Upper lobe of left lung (tissue), 6 donors: ENCODE data around the gene CHKB. TPM values are rescaled to one million over a fixed set of nuclear protein-coding genes. Genes with fewer than 3 reads are reported as not detected.
A peak's percentile ranks its signal among the peaks of the same experiment; 100 is the strongest.

Experiments
- ATAC-seq, 2 donors: fragments of 200-7000 bp; cut with Tn5 transposase; one replicate each; pipeline ENCODE4 v1.9.1; 2022; ENCODE audit warnings: mild to moderate bottlenecking in 2 of 2, moderate library complexity in 2 of 2; ENCODE audit not compliant: low FRiP score in 2 of 2
- DNase-seq, 2 donors: peaks; one replicate each; pipeline ENCODE4 v3.0.0-alpha.2; 2019 to 2020
- H3K27ac ChIP-seq, 4 donors: fragments of 200-600 bp; sonication (generic); one replicate each; pipeline ENCODE4 v1.5.1; 2016 to 2019
- H3K27me3 ChIP-seq, 4 donors: fragments of 200-600 bp; sonication (generic); one replicate each; pipeline ENCODE4 v1.5.1; 2017 to 2019
- H3K36me3 ChIP-seq, 4 donors: fragments of 200-600 bp; sonication (generic); one replicate each; pipeline ENCODE4 v1.5.1; 2016 to 2019
- H3K4me1 ChIP-seq, 4 donors: fragments of 200-600 bp; sonication (generic); one replicate each; pipeline ENCODE4 v1.5.1; 2018 to 2019
- H3K4me3 ChIP-seq, 4 donors: fragments of 200-600 bp; sonication (generic); one replicate each; pipeline ENCODE4 v1.5.1; 2017 to 2019; ENCODE audit warnings: mild to moderate bottlenecking in 2 of 4, moderate library complexity in 1 of 4
- H3K9me3 ChIP-seq, 4 donors: fragments of 200-600 bp; sonication (generic); one replicate each; pipeline ENCODE4 v1.5.1; 2018 to 2019
- CTCF ChIP-seq, 6 experiments: fragments of 450-650 bp in 4 of 6; fragments of 200-600 bp in 2 of 6; sonication (generic) in 2 of 6; IDR thresholded peaks; one replicate each; pipeline ENCODE4 v1.5.1; 2016 to 2019; ENCODE audit warnings: antibody characterized with exemption in 6 of 6
- EP300 ChIP-seq, 4 donors: sonication (generic); formaldehyde crosslinking; IDR thresholded peaks; one replicate each; pipeline ENCODE4 v1.5.1; 2017; ENCODE audit warnings: antibody characterized with exemption in 4 of 4, control low read depth in 2 of 4
- POLR2A ChIP-seq, 4 donors: fragments of 450-650 bp; IDR thresholded peaks; one replicate each; pipeline ENCODE4 v1.5.1; 2016 to 2017; ENCODE audit warnings: antibody characterized with exemption in 4 of 4, mild to moderate bottlenecking in 2 of 4
- POLR2AphosphoS5 ChIP-seq, 2 donors: sonication (generic); formaldehyde crosslinking; IDR thresholded peaks; one replicate each; pipeline ENCODE4 v1.5.1; 2017; ENCODE audit warnings: antibody characterized with exemption in 2 of 2
- WGBS, 2 donors: methylation state at CpG; one replicate each; pipeline ENCODE4 v1.1.5; 2017 to 2018; 5-methylcytosine and 5-hydroxymethylcytosine counted together
- total RNA-seq, 6 donors: library from RNA; depleted of rRNA in 4 of 6; stranded (reverse); fragments of >200 nt in 4 of 6; gene quantifications; one replicate each; pipeline versions ENCODE4 v1.1.0 to v1.2.1, GENCODE V29; 2016 to 2021
- donor health status: DM: no; HTN: no; CAD: no; lungs with moderate emphysema.
- donor health status: DM: no; HTN: yes; CAD: no; lungs with severe emphysema.

CHKB gene
- total RNA-seq, 6 donors from 2014 or later: 42.7 to 294 (median 87.8) TPM

- 56 to 58% methylated on average over 6 of the region's 6 CpGs for WGBS, 2 donors
- Histone ChIP-seq H3K27ac (no peak overlapping the region), H3K9me3 (no peaks in the 10 kb centered on the region), H3K4me1 (peaks cover 0 to 17% (median 11%) of the 10 kb centered on the region in 4 donors), H3K4me3 (no peak overlapping the region), H3K36me3 (no peaks in the 10 kb centered on the region), H3K27me3 (no peaks in the 10 kb centered on the region)
- DNase-seq: peak in 1 of 2 donors; percentile 37
- ATAC-seq: no peak
- TF ChIP-seq CTCF (IDR thresholded peaks at IDR 0.05) (no peak), POLR2A (IDR thresholded peaks at IDR 0.05) (no peak), POLR2AphosphoS5 (IDR thresholded peaks at IDR 0.05) (no peak), EP300 (IDR thresholded peaks at IDR 0.05) (no peak)
Observed at GRCh38 chr22:50612168-50612527, 29.5 kb upstream of the CHKB start.

GRCh38 chr22:50611341-50612060 is 28.9 kb upstream of the CHKB start:
- TF ChIP-seq EP300 (IDR thresholded peaks at IDR 0.05) (no peak), POLR2A (IDR thresholded peaks at IDR 0.05) (no peak), CTCF (IDR thresholded peaks at IDR 0.05) (no peak), POLR2AphosphoS5 (IDR thresholded peaks at IDR 0.05) (no peak)
- no peak overlapping the region for H3K4me3 ChIP-seq
- no peaks in the 10 kb centered on the region for H3K9me3 ChIP-seq
- 91 to 95% methylated on average over 24 to 26 of the region's 26 CpGs for WGBS, 2 donors
- DNase-seq (peak in 1 of 2 donors; percentile 58), ATAC-seq (no peak)
- peaks cover 0 to 17% (median 11%) of the 10 kb centered on the region in 4 donors for H3K4me1 ChIP-seq
- H3K27me3 ChIP-seq: no peaks in the 10 kb centered on the region
- no peak overlapping the region for H3K27ac ChIP-seq
- H3K36me3 ChIP-seq: no peaks in the 10 kb centered on the region

- Histone ChIP-seq H3K4me1 (peaks cover 0 to 17% (median 11%) of the 10 kb centered on the region in 4 donors), H3K27me3 (no peaks in the 10 kb centered on the region), H3K9me3 (no peaks in the 10 kb centered on the region), H3K36me3 (no peaks in the 10 kb centered on the region), H3K4me3 (no peak overlapping the region), H3K27ac (no peak overlapping the region)
- peak; percentile 12 to 56 for DNase-seq
- TF ChIP-seq POLR2A (IDR thresholded peaks at IDR 0.05): no peak
- no peak for TF ChIP-seq CTCF (IDR thresholded peaks at IDR 0.05)
- TF ChIP-seq EP300 (IDR thresholded peaks at IDR 0.05): no peak
- TF ChIP-seq POLR2AphosphoS5 (IDR thresholded peaks at IDR 0.05): no peak
- 84% methylated on average over 7 to 17 of the region's 17 CpGs for WGBS, 2 donors
- no peak for ATAC-seq
Observed at GRCh38 chr22:50610581-50610980, 27.9 kb upstream of the CHKB start.

- H3K27ac ChIP-seq: no peak overlapping the region
- TF ChIP-seq POLR2A (IDR thresholded peaks at IDR 0.05): no peak
- TF ChIP-seq CTCF (IDR thresholded peaks at IDR 0.05): no peak
- TF ChIP-seq EP300 (IDR thresholded peaks at IDR 0.05): no peak
- TF ChIP-seq POLR2AphosphoS5 (IDR thresholded peaks at IDR 0.05): no peak
- 90 to 91% methylated on average over 10 to 11 of the region's 11 CpGs for WGBS, 2 donors
- DNase-seq: peak in 1 of 2 donors; percentile 62
- H3K27me3 ChIP-seq: no peaks in the 10 kb centered on the region
- no peak for ATAC-seq
- peaks cover 0 to 17% (median 11%) of the 10 kb centered on the region in 4 donors for H3K4me1 ChIP-seq
- no peaks in the 10 kb centered on the region for H3K36me3 ChIP-seq
- H3K4me3 ChIP-seq: no peak overlapping the region
- H3K9me3 ChIP-seq: no peaks in the 10 kb centered on the region
Observed at GRCh38 chr22:50610041-50610451, 27.4 kb upstream of the CHKB start.

- peaks cover 0 to 3% (median 0%) of the 10 kb centered on the region in 4 donors for H3K27me3 ChIP-seq
- no peak for TF ChIP-seq POLR2AphosphoS5 (IDR thresholded peaks at IDR 0.05)
- no peak for TF ChIP-seq EP300 (IDR thresholded peaks at IDR 0.05)
- TF ChIP-seq POLR2A (IDR thresholded peaks at IDR 0.05): no peak
- TF ChIP-seq CTCF (IDR thresholded peaks at IDR 0.05): no peak
- H3K4me1 ChIP-seq: peaks cover 0 to 17% (median 11%) of the 10 kb centered on the region in 4 donors
- H3K4me3 ChIP-seq: no peak overlapping the region
- DNase-seq (peak; percentile 10 to 42), ATAC-seq (no peak)
- no peak overlapping the region for H3K27ac ChIP-seq
- 85 to 93% methylated on average over 4 to 12 of the region's 12 CpGs for WGBS, 2 donors
- no peaks in the 10 kb centered on the region for H3K36me3 ChIP-seq
- no peaks in the 10 kb centered on the region for H3K9me3 ChIP-seq
Observed at GRCh38 chr22:50609599-50609998, 26.9 kb upstream of the CHKB start.
